ENCODE measurements around the gene NANOS2. TPM values are rescaled to one million over a fixed set of nuclear protein-coding genes. Genes with fewer than 3 reads are reported as not detected.
A peak's percentile ranks its signal among the peaks of the same experiment; 100 is the strongest.

Gene NANOS2
- total and polyA plus RNA-seq, 2 of the 13 experiments (the other 11 are each of a cell fraction or from before 2014, with no cell fraction given): not detected

- 0 out of 2 replicates have a peak, but pooled peaks have one; percentile 10 for TF ChIP-seq FOXO4 (CRISPR knock-in tag; conservative IDR thresholded peaks at IDR 0.05)
- TF ChIP-seq ZNF30 (CRISPR knock-in tag; IDR thresholded peaks at IDR 0.05): no peak
- TF ChIP-seq ZNF883 (CRISPR knock-in tag; IDR thresholded peaks at IDR 0.05; ENCODE audit: not compliant biosample characterization): no peak
- TF ChIP-seq GZF1 (CRISPR knock-in tag; IDR thresholded peaks at IDR 0.05): no peak
- TF ChIP-seq FIP1L1 (IDR thresholded peaks at IDR 0.05; ENCODE audit: borderline replicate concordance, insufficient read depth, low read depth, low read length): 0 out of 2 replicates have a peak, but pooled peaks have one; percentile 30
- no peak for TF ChIP-seq SKI (IDR thresholded peaks at IDR 0.05; ENCODE audit: partially characterized antibody)
- no peak for TF ChIP-seq GPBP1L1 (CRISPR knock-in tag; IDR thresholded peaks at IDR 0.05)
- no peak for TF ChIP-seq ZNF7 (CRISPR knock-in tag; IDR thresholded peaks at IDR 0.05)
- no peak for TF ChIP-seq FOXK1 (CRISPR knock-in tag; IDR thresholded peaks at IDR 0.05; ENCODE audit: borderline replicate concordance, low read depth)
- TF ChIP-seq SAP130 (CRISPR knock-in tag; IDR thresholded peaks at IDR 0.05; ENCODE audit: low read depth): peak; percentile 45
- TF ChIP-seq ZC3H13 (CRISPR knock-in tag; IDR thresholded peaks at IDR 0.05): peak; percentile 90
- no peak for TF ChIP-seq FOXP1 (IDR thresholded peaks at IDR 0.05)
- TF ChIP-seq FOXP1 (CRISPR knock-in tag; IDR thresholded peaks at IDR 0.05): no peak
- TF ChIP-seq HNF1A (IDR thresholded peaks at IDR 0.05; ENCODE audit: low read depth): no peak
- peak; percentile 10; the same call in 1 of the 2 replicates for TF ChIP-seq HNF1A (CRISPR knock-in tag; IDR thresholded peaks at IDR 0.05; ENCODE audit: borderline replicate concordance)
- peak; percentile 99 for TF ChIP-seq ZBTB38 (CRISPR knock-in tag; IDR thresholded peaks at IDR 0.05)
- TF ChIP-seq ETS1 (CRISPR knock-in tag; IDR thresholded peaks at IDR 0.05): 0 out of 2 replicates have a peak, but pooled peaks have one; percentile 5
- peak; percentile 26; the same call in 1 of the 2 replicates for TF ChIP-seq IRF2 (CRISPR knock-in tag; IDR thresholded peaks at IDR 0.05)
- TF ChIP-seq PBX3 (CRISPR knock-in tag; IDR thresholded peaks at IDR 0.05; ENCODE audit: borderline replicate concordance): no peak
- TF ChIP-seq NONO (IDR thresholded peaks at IDR 0.05): no peak
- peak; percentile 35 for TF ChIP-seq NONO (CRISPR knock-in tag; conservative IDR thresholded peaks at IDR 0.05)
These were observed 29.7 kb downstream of the NANOS2 start (continued) for GRCh38 chr19:45884682-45885555.

Data from HepG2 (cell line).